NT2/D1 (cell line): ENCODE data around the gene ACOXL.

ENCODE experiments used
- DNase-seq: peaks from one replicate; pipeline ENCODE4 v3.0.0-alpha.2; 2011; ENCODE audit warnings: low read depth, low spot score
- H3K27me3 ChIP-seq: 2 replicates; pipeline ENCODE4 v1.6.0; 2011; ENCODE audit warnings: mild to moderate bottlenecking; ENCODE audit not compliant: insufficient read length, insufficient read depth
- H3K36me3 ChIP-seq: 2 replicates; pipeline ENCODE4 v1.6.1; 2011; ENCODE audit warnings: mild to moderate bottlenecking, low read length, mixed read lengths; ENCODE audit not compliant: insufficient read depth, insufficient read length
- H3K4me1 ChIP-seq: 2 replicates; pipeline ENCODE4 v1.5.1; 2011; ENCODE audit not compliant: insufficient read depth, insufficient read length
- H3K4me3 ChIP-seq: 2 replicates; pipeline ENCODE4 v1.5.1; 2011; ENCODE audit warnings: low read depth; ENCODE audit not compliant: insufficient read length
- H3K9ac ChIP-seq: 2 replicates; pipeline ENCODE4 v1.6.0; 2011; ENCODE audit warnings: low read depth; ENCODE audit not compliant: insufficient read length
- H3K9me3 ChIP-seq: 2 replicates; pipeline ENCODE4 v1.5.1; 2011; ENCODE audit warnings: mild to moderate bottlenecking, low read length; ENCODE audit not compliant: insufficient read depth
- SUZ12 ChIP-seq: IDR thresholded peaks from 2 replicates; pipeline ENCODE4 v1.6.1; 2011; ENCODE audit not compliant: insufficient read length, insufficient read depth; ENCODE audit errors: extremely low read depth
- YY1 ChIP-seq: IDR thresholded peaks from 2 replicates; pipeline ENCODE4 v1.6.1; 2011; ENCODE audit not compliant: insufficient read length, insufficient read depth
- ZNF274 ChIP-seq: IDR thresholded peaks from 2 replicates; pipeline ENCODE4 v1.6.1; 2011; ENCODE audit warnings: mild to moderate bottlenecking, low read depth, low read length

ACOXL gene

GRCh38 chr2:110863726-110864125 lies 131.4 kb downstream of the ACOXL start:
- Histone ChIP-seq H3K9me3 (no peaks in the 10 kb centered on the region), H3K36me3 (no peaks in the 10 kb centered on the region), H3K27me3 (no peaks in the 10 kb centered on the region), H3K4me3 (no peak overlapping the region), H3K9ac (no peak overlapping the region), H3K4me1 (peaks cover 10% of the 10 kb centered on the region)
- TF ChIP-seq SUZ12 (no peak), YY1 (no peak), ZNF274 (no peak)
- no peak for DNase-seq

GRCh38 chr2:110864176-110864575 lies 131.8 kb downstream of the ACOXL start:
- no peak overlapping the region for H3K4me3 ChIP-seq
- H3K4me1 ChIP-seq = peaks cover 10% of the 10 kb centered on the region
- TF ChIP-seq YY1 (no peak), ZNF274 (no peak), SUZ12 (no peak)
- no peaks in the 10 kb centered on the region for H3K27me3 ChIP-seq
- no peaks in the 10 kb centered on the region for H3K9me3 ChIP-seq
- no peak overlapping the region for H3K9ac ChIP-seq
- no peak for DNase-seq
- no peaks in the 10 kb centered on the region for H3K36me3 ChIP-seq

GRCh38 chr2:110864731-110865130 lies 132.4 kb downstream of the ACOXL start:
- no peak for DNase-seq
- H3K36me3 ChIP-seq = no peaks in the 10 kb centered on the region
- H3K4me3 ChIP-seq = no peak overlapping the region
- H3K9me3 ChIP-seq = no peaks in the 10 kb centered on the region
- H3K4me1 ChIP-seq = peaks cover 12% of the 10 kb centered on the region
- TF ChIP-seq YY1 (no peak), SUZ12 (no peak), ZNF274 (no peak)
- no peak overlapping the region for H3K9ac ChIP-seq
- H3K27me3 ChIP-seq = no peaks in the 10 kb centered on the region

GRCh38 chr2:110865188-110865587 lies 132.8 kb downstream of the ACOXL start:
- Histone ChIP-seq H3K4me1 (peaks cover 12% of the 10 kb centered on the region), H3K4me3 (no peak overlapping the region), H3K36me3 (no peaks in the 10 kb centered on the region), H3K27me3 (no peaks in the 10 kb centered on the region), H3K9me3 (no peaks in the 10 kb centered on the region), H3K9ac (no peak overlapping the region)
- TF ChIP-seq ZNF274 = no peak
- TF ChIP-seq YY1 = no peak
- TF ChIP-seq SUZ12 = no peak
- no peak for DNase-seq

GRCh38 chr2:110866045-110866444 lies 133.7 kb downstream of the ACOXL start:
- Histone ChIP-seq H3K36me3 (no peaks in the 10 kb centered on the region), H3K9ac (no peak overlapping the region), H3K4me3 (no peak overlapping the region), H3K27me3 (no peaks in the 10 kb centered on the region), H3K4me1 (peaks cover 12% of the 10 kb centered on the region), H3K9me3 (no peaks in the 10 kb centered on the region)
- no peak for TF ChIP-seq ZNF274
- no peak for TF ChIP-seq YY1
- no peak for TF ChIP-seq SUZ12
- DNase-seq = no peak

- no peak for DNase-seq
- Histone ChIP-seq H3K4me1 (peaks cover 12% of the 10 kb centered on the region), H3K9me3 (no peaks in the 10 kb centered on the region), H3K9ac (peak overlapping the region; percentile 32), H3K36me3 (no peaks in the 10 kb centered on the region), H3K4me3 (no peak overlapping the region), H3K27me3 (no peaks in the 10 kb centered on the region)
- TF ChIP-seq ZNF274 (no peak), SUZ12 (no peak), YY1 (no peak)
Measured at GRCh38 chr2:110866466-110866865, 134.1 kb downstream of the ACOXL start.

GRCh38 chr2:110867078-110867477 lies 134.7 kb downstream of the ACOXL start:
- H3K27me3 ChIP-seq = no peaks in the 10 kb centered on the region

GRCh38 chr2:110868971-110869370 lies 136.6 kb downstream of the ACOXL start:
- Histone ChIP-seq H3K4me3 (no peak overlapping the region), H3K9ac (no peak overlapping the region), H3K9me3 (no peaks in the 10 kb centered on the region), H3K27me3 (no peaks in the 10 kb centered on the region), H3K4me1 (peaks cover 15% of the 10 kb centered on the region), H3K36me3 (no peaks in the 10 kb centered on the region)
- no peak for DNase-seq
- TF ChIP-seq YY1 (no peak), ZNF274 (no peak), SUZ12 (no peak)

More at GRCh38 chr2:110867078-110867477, 134.7 kb downstream of the ACOXL start:
- Histone ChIP-seq H3K9ac (no peak overlapping the region), H3K4me3 (no peak overlapping the region), H3K36me3 (no peaks in the 10 kb centered on the region), H3K4me1 (peaks cover 12% of the 10 kb centered on the region), H3K9me3 (no peaks in the 10 kb centered on the region)
- DNase-seq = no peak
- no peak for TF ChIP-seq ZNF274
- no peak for TF ChIP-seq YY1
- no peak for TF ChIP-seq SUZ12
